Measurements from ENCODE around the gene ZC3HAV1L. TPM values are rescaled to one million over a fixed set of nuclear protein-coding genes. Genes with fewer than 3 reads are reported as not detected.
A peak's percentile ranks its signal among the peaks of the same experiment; 100 is the strongest.

The ZC3HAV1L gene
- total and polyA plus RNA-seq, 2 of the 13 experiments (the other 11 are each of a cell fraction or from before 2014, with no cell fraction given): 8.4 to 11.1 TPM

DNA sequence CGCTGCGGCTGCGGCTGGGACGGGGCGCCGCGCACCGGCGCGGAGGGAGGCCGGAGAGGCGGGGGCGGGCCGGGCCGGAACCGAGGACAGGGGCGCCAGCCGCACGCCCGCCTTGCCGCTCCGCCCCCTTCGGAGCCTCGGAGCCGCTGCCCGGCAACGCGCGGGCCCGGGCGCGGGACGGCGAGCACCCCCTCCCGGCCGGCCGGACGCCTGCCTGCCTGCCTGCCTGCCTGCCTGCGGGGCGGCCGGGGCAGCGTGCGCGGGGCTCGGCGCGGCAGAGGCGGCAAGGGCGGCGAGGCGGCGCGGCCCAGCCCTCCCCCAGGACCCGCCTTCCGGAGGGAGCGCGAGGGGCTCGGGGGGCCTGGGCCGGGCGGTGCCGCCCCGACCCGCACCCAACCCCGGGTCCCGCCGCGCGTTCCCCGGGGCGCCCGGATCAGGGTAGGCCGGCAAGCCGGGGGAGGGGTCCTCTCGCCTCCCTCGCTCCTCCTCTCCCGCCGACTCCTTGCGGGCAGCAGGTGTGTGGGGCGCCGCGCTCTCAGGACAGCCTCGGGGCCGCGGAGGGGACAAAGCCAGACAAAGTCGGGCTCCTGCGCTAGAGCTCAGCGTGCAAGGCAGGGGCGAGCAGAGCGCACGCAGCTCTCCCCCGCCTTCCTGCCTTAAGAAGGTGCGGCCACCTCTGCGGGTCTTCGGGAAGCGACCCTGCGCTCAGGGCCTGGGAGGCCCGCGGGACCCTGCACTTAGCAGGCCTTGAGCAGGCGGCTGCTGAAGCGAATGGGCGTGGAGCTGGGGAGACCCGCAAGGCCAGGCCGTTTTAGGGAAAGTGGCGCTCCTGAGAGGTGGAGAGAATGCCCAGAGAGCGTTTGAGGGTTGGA, 54.3 kb downstream of the ZC3HAV1L start, which contains the start of gene KIAA1549 (continued):
- TF ChIP-seq, protein P1, sequence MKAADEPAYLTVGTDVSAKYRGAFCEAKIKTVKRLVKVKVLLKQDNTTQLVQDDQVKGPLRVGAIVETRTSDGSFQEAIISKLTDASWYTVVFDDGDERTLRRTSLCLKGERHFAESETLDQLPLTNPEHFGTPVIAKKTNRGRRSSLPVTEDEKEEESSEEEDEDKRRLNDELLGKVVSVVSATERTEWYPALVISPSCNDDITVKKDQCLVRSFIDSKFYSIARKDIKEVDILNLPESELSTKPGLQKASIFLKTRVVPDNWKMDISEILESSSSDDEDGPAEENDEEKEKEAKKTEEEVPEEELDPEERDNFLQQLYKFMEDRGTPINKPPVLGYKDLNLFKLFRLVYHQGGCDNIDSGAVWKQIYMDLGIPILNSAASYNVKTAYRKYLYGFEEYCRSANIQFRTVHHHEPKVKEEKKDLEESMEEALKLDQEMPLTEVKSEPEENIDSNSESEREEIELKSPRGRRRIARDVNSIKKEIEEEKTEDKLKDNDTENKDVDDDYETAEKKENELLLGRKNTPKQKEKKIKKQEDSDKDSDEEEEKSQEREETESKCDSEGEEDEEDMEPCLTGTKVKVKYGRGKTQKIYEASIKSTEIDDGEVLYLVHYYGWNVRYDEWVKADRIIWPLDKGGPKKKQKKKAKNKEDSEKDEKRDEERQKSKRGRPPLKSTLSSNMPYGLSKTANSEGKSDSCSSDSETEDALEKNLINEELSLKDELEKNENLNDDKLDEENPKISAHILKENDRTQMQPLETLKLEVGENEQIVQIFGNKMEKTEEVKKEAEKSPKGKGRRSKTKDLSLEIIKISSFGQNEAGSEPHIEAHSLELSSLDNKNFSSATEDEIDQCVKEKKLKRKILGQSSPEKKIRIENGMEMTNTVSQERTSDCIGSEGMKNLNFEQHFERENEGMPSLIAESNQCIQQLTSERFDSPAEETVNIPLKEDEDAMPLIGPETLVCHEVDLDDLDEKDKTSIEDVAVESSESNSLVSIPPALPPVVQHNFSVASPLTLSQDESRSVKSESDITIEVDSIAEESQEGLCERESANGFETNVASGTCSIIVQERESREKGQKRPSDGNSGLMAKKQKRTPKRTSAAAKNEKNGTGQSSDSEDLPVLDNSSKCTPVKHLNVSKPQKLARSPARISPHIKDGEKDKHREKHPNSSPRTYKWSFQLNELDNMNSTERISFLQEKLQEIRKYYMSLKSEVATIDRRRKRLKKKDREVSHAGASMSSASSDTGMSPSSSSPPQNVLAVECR (CRISPR knock-in tag; IDR thresholded peaks at IDR 0.05; ENCODE audit: borderline replicate concordance): no peak
- no peak for TF ChIP-seq LCORL (IDR thresholded peaks at IDR 0.05)
- no peak for TF ChIP-seq LCORL (CRISPR knock-in tag; IDR thresholded peaks at IDR 0.05)
- TF ChIP-seq STAT5B (CRISPR knock-in tag; IDR thresholded peaks at IDR 0.05): no peak
- 0 out of 2 replicates have a peak, but pooled peaks have one; percentile 22 for TF ChIP-seq RXRA (CRISPR knock-in tag; IDR thresholded peaks at IDR 0.05)
- no peak for TF ChIP-seq ZNF180 (CRISPR knock-in tag; IDR thresholded peaks at IDR 0.05; ENCODE audit: borderline replicate concordance, low read depth)

Data from HepG2 (cell line).